Upper lobe of left lung (tissue), 4 donors: ENCODE measurements around the gene MYPN.

Source experiments
- CTCF ChIP-seq, 6 experiments: fragments of 450-650 bp in 4 of 6; fragments of 200-600 bp in 2 of 6; sonication (generic) in 2 of 6; IDR thresholded peaks; one replicate each; pipeline ENCODE4 v1.5.1; 2016 to 2019; ENCODE audit warnings: antibody characterized with exemption in 6 of 6
- POLR2A ChIP-seq, 4 donors: fragments of 450-650 bp; IDR thresholded peaks; one replicate each; pipeline ENCODE4 v1.5.1; 2016 to 2017; ENCODE audit warnings: antibody characterized with exemption in 4 of 4, mild to moderate bottlenecking in 2 of 4
- POLR2AphosphoS5 ChIP-seq, 2 donors: sonication (generic); formaldehyde crosslinking; IDR thresholded peaks; one replicate each; pipeline ENCODE4 v1.5.1; 2017; ENCODE audit warnings: antibody characterized with exemption in 2 of 2

- TF ChIP-seq CTCF (IDR thresholded peaks at IDR 0.05) (no peak), POLR2A (IDR thresholded peaks at IDR 0.05) (no peak), POLR2AphosphoS5 (IDR thresholded peaks at IDR 0.05) (no peak)
Measured at GRCh38 chr10:68158031-68158430, 48.7 kb downstream of the MYPN start.
